ENCODE results near the gene LRRC70. TPM values are rescaled to one million over a fixed set of nuclear protein-coding genes. Genes with fewer than 3 reads are reported as not detected.

Gene LRRC70
- total and polyA plus RNA-seq, 4 donors = 2.5 to 13.1 (median 9.6) TPM; not detected in 1

DNA sequence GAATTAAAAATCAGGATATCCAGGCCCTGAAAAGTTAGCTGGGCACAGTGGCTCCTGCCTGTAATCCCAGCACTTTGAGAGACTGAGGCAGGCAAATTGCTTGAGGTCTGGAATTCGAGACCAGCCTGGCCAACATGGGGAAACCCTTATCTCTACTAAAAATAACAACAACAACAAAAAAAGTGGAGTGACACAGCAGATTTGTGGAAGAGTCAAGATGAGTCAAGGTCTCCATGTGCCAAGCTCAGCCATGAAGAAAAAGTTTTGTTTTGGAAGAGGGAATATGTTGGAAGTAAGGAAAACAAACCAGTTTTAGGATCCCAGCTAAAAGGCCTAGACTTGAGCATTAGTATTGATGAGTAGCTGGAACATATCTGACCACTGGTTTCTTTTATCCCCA is 14.7 kb downstream of the LRRC70 start:
- peaks cover 2 to 3% of the 10 kb centered on the region in 2 donors for H3K36me3 ChIP-seq (ENCODE audit: control insufficient read depth in 1 of 2, insufficient read depth in 2 of 2, low read length in 1 of 2)
- no peak overlapping the region for H3K27ac ChIP-seq (ENCODE audit: low read depth in 1 of 2, low read length in 2 of 2)
- no peaks in the 10 kb centered on the region for H3K27me3 ChIP-seq (ENCODE audit: control insufficient read depth in 1 of 2, insufficient read depth in 2 of 2, low read length in 1 of 2)
- H3K4me1 ChIP-seq (ENCODE audit: control insufficient read depth in 1 of 2, insufficient read depth in 2 of 2, low read length in 2 of 2) = no peaks in the 10 kb centered on the region
- H3K9me3 ChIP-seq (ENCODE audit: control insufficient read depth, low read length) = no peaks in the 10 kb centered on the region
- ATAC-seq (ENCODE audit: low FRiP score) (no peak), DNase-seq (no peak)
- H3K4me3 ChIP-seq (ENCODE audit: low read length in 2 of 2) = no peak overlapping the region
- WGBS, 2 donors = 58 to 62% methylated on average over 1 of the region's 1 CpG
- intact Hi-C loops (cut with DNase I) = no loop called here

DNA sequence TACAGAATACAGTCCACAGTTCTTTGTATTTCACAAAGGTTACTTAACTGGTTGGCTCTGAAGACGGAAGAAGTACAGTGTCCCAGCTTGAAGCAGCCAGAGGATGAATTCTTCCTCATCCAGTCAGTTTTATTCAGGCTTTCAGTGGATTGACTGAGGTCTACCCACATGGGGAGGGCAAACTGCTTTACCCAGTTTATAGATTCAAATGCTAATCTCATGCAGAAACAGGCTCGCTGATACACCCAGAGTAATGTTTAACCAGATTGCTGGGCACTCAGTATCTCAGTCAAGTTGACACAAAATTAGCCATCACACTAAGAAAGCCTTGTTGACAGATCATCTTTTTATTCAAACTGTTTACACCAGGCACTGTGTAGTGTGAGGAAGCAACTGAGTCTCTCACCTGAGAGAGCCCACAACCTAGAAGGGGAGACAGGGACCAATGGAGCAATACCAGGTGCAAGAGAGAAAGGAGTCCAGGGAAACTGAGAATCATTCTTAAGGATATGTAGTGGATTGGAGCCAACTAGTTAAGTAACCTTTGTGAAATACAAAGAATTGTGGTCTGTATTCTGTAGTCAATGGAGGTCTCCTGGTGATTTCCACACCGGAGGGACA is 15.9 kb downstream of the LRRC70 start:
- Histone ChIP-seq H3K4me1 (ENCODE audit: control insufficient read depth in 1 of 2, insufficient read depth in 2 of 2, low read length in 2 of 2) (no peaks in the 10 kb centered on the region), H3K4me3 (ENCODE audit: low read length in 2 of 2) (no peak overlapping the region), H3K9me3 (ENCODE audit: control insufficient read depth, low read length) (no peaks in the 10 kb centered on the region), H3K36me3 (ENCODE audit: control insufficient read depth in 1 of 2, insufficient read depth in 2 of 2, low read length in 1 of 2) (peaks cover 2 to 3% of the 10 kb centered on the region in 2 donors), H3K27ac (ENCODE audit: low read depth in 1 of 2, low read length in 2 of 2) (no peak overlapping the region), H3K27me3 (ENCODE audit: control insufficient read depth in 1 of 2, insufficient read depth in 2 of 2, low read length in 1 of 2) (no peaks in the 10 kb centered on the region)
- intact Hi-C loops (cut with DNase I) = no loop called here
- no peak for DNase-seq
- WGBS, 2 donors = 92 to 93% methylated on average over 3 of the region's 3 CpGs
- no peak for ATAC-seq (ENCODE audit: low FRiP score)

DNA sequence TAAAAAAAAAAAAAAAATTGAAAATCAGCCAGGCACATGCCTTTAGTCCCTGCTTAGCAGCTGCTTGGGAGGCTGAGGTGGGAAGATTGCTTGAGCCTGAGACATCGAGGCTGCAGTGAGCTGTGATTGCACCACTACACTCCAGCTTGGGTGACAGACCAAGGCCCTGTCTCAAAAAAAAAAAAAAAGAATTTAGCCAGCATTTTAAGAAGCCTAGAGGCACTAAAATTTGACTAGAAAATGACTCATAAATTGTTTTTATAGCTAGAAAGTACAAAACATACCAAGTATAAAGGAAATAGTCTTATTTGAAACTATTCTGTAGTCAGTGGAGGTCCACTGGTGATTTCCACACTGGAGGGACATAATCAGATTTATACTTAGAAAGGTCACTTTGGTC is 17.5 kb downstream of the LRRC70 start:
- Histone ChIP-seq H3K36me3 (ENCODE audit: control insufficient read depth in 1 of 2, insufficient read depth in 2 of 2, low read length in 1 of 2) (peaks cover 2 to 3% of the 10 kb centered on the region in 2 donors), H3K27ac (ENCODE audit: low read depth in 1 of 2, low read length in 2 of 2) (no peak overlapping the region), H3K4me1 (ENCODE audit: control insufficient read depth in 1 of 2, insufficient read depth in 2 of 2, low read length in 2 of 2) (no peaks in the 10 kb centered on the region), H3K4me3 (ENCODE audit: low read length in 2 of 2) (no peak overlapping the region), H3K27me3 (ENCODE audit: control insufficient read depth in 1 of 2, insufficient read depth in 2 of 2, low read length in 1 of 2) (no peaks in the 10 kb centered on the region), H3K9me3 (ENCODE audit: control insufficient read depth, low read length) (no peaks in the 10 kb centered on the region)
- ATAC-seq (ENCODE audit: low FRiP score) (no peak), DNase-seq (no peak)
- intact Hi-C loops (cut with DNase I) = no loop called here
- 79 to 91% methylated on average over 1 of the region's 1 CpG for WGBS, 2 donors

DNA sequence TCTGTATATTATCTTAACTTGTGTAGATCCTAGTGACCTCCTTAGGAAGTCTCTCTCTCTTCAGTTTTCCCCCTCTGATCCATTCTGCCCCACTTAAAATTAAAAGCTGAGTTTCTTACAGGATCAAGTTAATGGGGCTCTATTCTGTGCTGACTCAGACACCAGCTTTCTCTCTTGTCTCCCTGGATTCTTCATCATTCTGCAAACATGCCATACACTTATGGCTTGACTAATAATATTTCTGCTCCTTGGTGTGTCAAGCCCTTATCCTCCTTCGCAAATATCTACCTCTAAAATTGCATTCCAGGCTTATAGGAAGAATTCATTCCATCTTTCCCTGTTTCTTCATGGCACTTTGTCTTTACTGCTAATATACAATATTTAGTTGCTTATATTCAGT is 18.1 kb downstream of the LRRC70 start:
- Histone ChIP-seq H3K36me3 (ENCODE audit: control insufficient read depth in 1 of 2, insufficient read depth in 2 of 2, low read length in 1 of 2) (peaks cover 2 to 3% of the 10 kb centered on the region in 2 donors), H3K4me3 (ENCODE audit: low read length in 2 of 2) (no peak overlapping the region), H3K27ac (ENCODE audit: low read depth in 1 of 2, low read length in 2 of 2) (no peak overlapping the region), H3K9me3 (ENCODE audit: control insufficient read depth, low read length) (no peaks in the 10 kb centered on the region), H3K4me1 (ENCODE audit: control insufficient read depth in 1 of 2, insufficient read depth in 2 of 2, low read length in 2 of 2) (no peaks in the 10 kb centered on the region), H3K27me3 (ENCODE audit: control insufficient read depth in 1 of 2, insufficient read depth in 2 of 2, low read length in 1 of 2) (no peaks in the 10 kb centered on the region)
- DNase-seq (no peak), ATAC-seq (ENCODE audit: low FRiP score) (no peak)
- intact Hi-C loops (cut with DNase I) = no loop called here
- 98% methylated on average over 1 of the region's 1 CpG for WGBS, 2 donors

DNA sequence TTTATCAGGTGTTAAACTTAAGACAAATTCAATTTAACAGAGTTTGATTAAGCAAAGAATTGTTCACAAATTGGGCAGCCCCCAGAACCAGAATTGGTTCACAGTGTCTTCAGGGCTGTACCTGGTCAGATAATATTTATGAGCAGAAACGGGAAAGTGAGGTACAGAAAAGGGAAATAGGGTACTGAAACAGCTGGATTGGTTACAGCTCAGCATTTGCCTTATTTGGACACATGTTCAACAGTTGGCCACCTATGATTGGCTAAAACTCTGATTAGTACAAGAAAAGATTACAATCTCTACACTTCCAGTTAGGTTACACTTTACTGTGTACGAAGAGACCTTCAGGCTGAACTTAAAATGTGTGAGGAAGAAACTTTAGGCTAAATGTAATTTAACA is 18.7 kb downstream of the LRRC70 start:
- peaks cover 2 to 3% of the 10 kb centered on the region in 2 donors for H3K36me3 ChIP-seq (ENCODE audit: control insufficient read depth in 1 of 2, insufficient read depth in 2 of 2, low read length in 1 of 2)
- H3K27ac ChIP-seq (ENCODE audit: low read depth in 1 of 2, low read length in 2 of 2) = no peak overlapping the region
- no peaks in the 10 kb centered on the region for H3K27me3 ChIP-seq (ENCODE audit: control insufficient read depth in 1 of 2, insufficient read depth in 2 of 2, low read length in 1 of 2)
- H3K4me1 ChIP-seq (ENCODE audit: control insufficient read depth in 1 of 2, insufficient read depth in 2 of 2, low read length in 2 of 2) = no peaks in the 10 kb centered on the region
- intact Hi-C loops (cut with DNase I) = no loop called here
- 87 to 90% methylated on average over 2 of the region's 2 CpGs for WGBS, 2 donors
- no peaks in the 10 kb centered on the region for H3K9me3 ChIP-seq (ENCODE audit: control insufficient read depth, low read length)
- DNase-seq (no peak), ATAC-seq (ENCODE audit: low FRiP score) (no peak)
- H3K4me3 ChIP-seq (ENCODE audit: low read length in 2 of 2) = no peak overlapping the region

DNA sequence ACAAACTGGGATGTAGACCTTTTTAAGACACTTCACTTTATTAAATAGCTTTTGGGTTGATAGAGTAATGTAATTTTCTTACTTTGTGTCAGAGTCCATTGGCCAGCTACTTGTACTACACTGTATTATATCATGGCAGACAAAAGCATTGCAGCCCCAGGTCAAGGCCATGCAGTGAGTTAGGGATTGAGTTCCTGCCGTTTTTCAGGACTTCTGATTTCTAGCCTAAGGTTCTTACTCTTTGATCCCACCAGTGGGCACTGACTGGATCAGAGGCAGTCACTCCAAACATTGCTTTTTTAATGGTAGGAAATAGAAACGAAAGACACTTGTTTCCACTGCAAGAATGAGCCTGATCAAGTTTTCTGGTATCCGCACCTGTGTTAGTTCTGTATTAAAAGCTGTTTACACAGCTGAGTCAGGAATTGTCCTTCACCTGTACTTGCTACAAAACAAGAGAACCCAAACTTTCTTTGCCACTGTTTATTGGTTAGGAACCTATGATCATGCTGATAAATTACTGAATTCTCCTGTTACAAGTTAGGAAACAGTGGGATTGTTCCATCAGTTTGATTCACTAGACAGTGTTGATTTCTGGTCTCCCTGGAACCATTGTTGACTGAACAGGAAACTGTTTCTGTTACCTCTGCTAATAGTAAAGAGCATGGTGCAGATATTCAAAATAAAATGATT is 22.1 kb downstream of the LRRC70 start:
- H3K4me3 ChIP-seq (ENCODE audit: low read length in 2 of 2) = no peak overlapping the region
- DNase-seq (no peak), ATAC-seq (ENCODE audit: low FRiP score) (no peak)
- H3K9me3 ChIP-seq (ENCODE audit: control insufficient read depth, low read length) = no peaks in the 10 kb centered on the region
- 83 to 85% methylated on average over 3 of the region's 3 CpGs for WGBS, 2 donors
- intact Hi-C loops (cut with DNase I) = no loop called here
- no peaks in the 10 kb centered on the region for H3K27me3 ChIP-seq (ENCODE audit: control insufficient read depth in 1 of 2, insufficient read depth in 2 of 2, low read length in 1 of 2)
- no peaks in the 10 kb centered on the region for H3K36me3 ChIP-seq (ENCODE audit: control insufficient read depth in 1 of 2, insufficient read depth in 2 of 2, low read length in 1 of 2)
- no peak overlapping the region for H3K27ac ChIP-seq (ENCODE audit: low read depth in 1 of 2, low read length in 2 of 2)
- H3K4me1 ChIP-seq (ENCODE audit: control insufficient read depth in 1 of 2, insufficient read depth in 2 of 2, low read length in 2 of 2) = no peaks in the 10 kb centered on the region

DNA sequence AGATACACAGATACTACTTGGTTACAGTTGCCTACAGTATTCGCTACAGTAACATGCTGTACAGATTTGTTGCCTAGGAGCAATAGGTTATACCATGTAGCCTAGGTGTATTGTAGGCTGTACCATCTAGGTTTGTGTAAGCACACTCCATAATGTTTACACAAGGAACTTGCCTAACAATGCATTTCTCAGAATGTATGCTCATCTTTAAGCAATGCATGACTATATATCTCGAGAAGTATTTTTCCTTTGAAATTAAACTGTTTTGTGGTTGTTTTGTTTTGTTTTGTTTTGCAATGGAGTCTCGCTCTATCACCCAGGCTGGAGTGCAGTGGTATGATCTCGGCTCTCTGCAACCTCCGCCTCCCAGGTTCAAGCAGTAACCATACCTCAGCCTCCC is 25.3 kb downstream of the LRRC70 start:
- WGBS, 2 donors = 98 to 100% methylated on average over 5 of the region's 5 CpGs
- intact Hi-C loops (cut with DNase I) = no loop called here
- no peaks in the 10 kb centered on the region for H3K27me3 ChIP-seq (ENCODE audit: control insufficient read depth in 1 of 2, insufficient read depth in 2 of 2, low read length in 1 of 2)
- H3K36me3 ChIP-seq (ENCODE audit: control insufficient read depth in 1 of 2, insufficient read depth in 2 of 2, low read length in 1 of 2) = no peaks in the 10 kb centered on the region
- ATAC-seq (ENCODE audit: low FRiP score) = no peak
- no peak for DNase-seq
- no peaks in the 10 kb centered on the region for H3K9me3 ChIP-seq (ENCODE audit: control insufficient read depth, low read length)
- H3K4me1 ChIP-seq (ENCODE audit: control insufficient read depth in 1 of 2, insufficient read depth in 2 of 2, low read length in 2 of 2) = no peaks in the 10 kb centered on the region
- H3K4me3 ChIP-seq (ENCODE audit: low read length in 2 of 2) = no peak overlapping the region
- H3K27ac ChIP-seq (ENCODE audit: low read depth in 1 of 2, low read length in 2 of 2) = no peak overlapping the region

DNA sequence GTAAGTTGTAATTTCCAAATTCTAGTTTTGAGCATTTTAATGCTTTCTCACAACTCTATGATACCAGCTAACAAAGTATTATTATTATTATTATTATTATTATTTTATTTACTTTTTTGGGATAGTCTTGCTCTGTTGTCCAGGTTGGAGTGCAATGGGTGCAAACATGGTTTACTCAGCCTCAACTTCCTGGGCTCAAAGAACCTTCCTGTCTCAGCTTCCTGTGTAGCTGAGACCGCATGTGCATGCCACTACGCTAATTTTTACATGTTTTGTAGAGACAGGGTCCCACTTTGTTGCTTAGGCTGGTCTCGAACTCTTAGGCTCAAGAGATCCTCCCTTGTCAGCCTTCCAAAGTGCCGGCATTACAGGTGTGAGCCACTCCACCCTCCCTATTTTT is 27.0 kb downstream of the LRRC70 start:
- Histone ChIP-seq H3K4me1 (ENCODE audit: control insufficient read depth in 1 of 2, insufficient read depth in 2 of 2, low read length in 2 of 2) (no peaks in the 10 kb centered on the region), H3K9me3 (ENCODE audit: control insufficient read depth, low read length) (no peaks in the 10 kb centered on the region), H3K4me3 (ENCODE audit: low read length in 2 of 2) (no peak overlapping the region), H3K27ac (ENCODE audit: low read depth in 1 of 2, low read length in 2 of 2) (no peak overlapping the region), H3K36me3 (ENCODE audit: control insufficient read depth in 1 of 2, insufficient read depth in 2 of 2, low read length in 1 of 2) (no peaks in the 10 kb centered on the region), H3K27me3 (ENCODE audit: control insufficient read depth in 1 of 2, insufficient read depth in 2 of 2, low read length in 1 of 2) (no peaks in the 10 kb centered on the region)
- no peak for ATAC-seq (ENCODE audit: low FRiP score)
- no peak for DNase-seq
- intact Hi-C loops (cut with DNase I) = no loop called here
- 97% methylated on average over 4 of the region's 4 CpGs for WGBS, 2 donors

DNA sequence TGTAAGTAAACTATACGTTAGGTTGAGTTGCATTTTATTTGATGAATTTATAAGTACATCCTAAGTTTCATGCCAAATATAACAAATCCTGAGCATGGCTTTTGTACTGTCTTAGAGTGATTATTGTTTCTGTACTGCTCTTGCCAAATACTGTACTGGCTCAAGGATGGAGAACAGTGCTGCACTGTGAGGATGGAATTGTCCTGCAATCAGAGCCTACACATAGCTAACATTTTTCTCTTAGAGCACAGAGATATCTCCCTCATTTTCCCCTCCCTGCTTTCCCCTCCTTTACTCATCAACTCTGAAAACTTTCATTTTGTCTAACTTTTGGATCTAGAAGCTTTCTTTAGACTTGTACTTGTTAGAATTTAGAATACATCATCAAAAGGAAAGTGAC is 28.3 kb downstream of the LRRC70 start:
- intact Hi-C loops (cut with DNase I) = no loop called here
- ATAC-seq (ENCODE audit: low FRiP score) = no peak
- H3K27ac ChIP-seq (ENCODE audit: low read depth in 1 of 2, low read length in 2 of 2) = no peak overlapping the region
- H3K27me3 ChIP-seq (ENCODE audit: control insufficient read depth in 1 of 2, insufficient read depth in 2 of 2, low read length in 1 of 2) = no peaks in the 10 kb centered on the region
- DNase-seq = no peak
- 39 to 44% methylated on average over 1 of the region's 1 CpG for WGBS, 2 donors
- H3K4me3 ChIP-seq (ENCODE audit: low read length in 2 of 2) = no peak overlapping the region
- H3K9me3 ChIP-seq (ENCODE audit: control insufficient read depth, low read length) = no peaks in the 10 kb centered on the region
- no peaks in the 10 kb centered on the region for H3K4me1 ChIP-seq (ENCODE audit: control insufficient read depth in 1 of 2, insufficient read depth in 2 of 2, low read length in 2 of 2)
- no peaks in the 10 kb centered on the region for H3K36me3 ChIP-seq (ENCODE audit: control insufficient read depth in 1 of 2, insufficient read depth in 2 of 2, low read length in 1 of 2)
